HG02973 (cell line): Measurements from ENCODE around the gene NXN.
A peak's percentile ranks its signal among the peaks of the same experiment; 100 is the strongest.
"Not testable (repeated sequence)": the region's sequence is repeated elsewhere in the genome, so short reads cannot be mapped to it uniquely, and the experiment has no call there.

Source experiments
- ATAC-seq: cut with Tn5 transposase; IDR thresholded peaks from one replicate; pipeline ENCODE4 v1.9.1; 2021; ENCODE audit warnings: moderate library complexity; ENCODE audit not compliant: unreplicated experiment

The NXN gene

DNA sequence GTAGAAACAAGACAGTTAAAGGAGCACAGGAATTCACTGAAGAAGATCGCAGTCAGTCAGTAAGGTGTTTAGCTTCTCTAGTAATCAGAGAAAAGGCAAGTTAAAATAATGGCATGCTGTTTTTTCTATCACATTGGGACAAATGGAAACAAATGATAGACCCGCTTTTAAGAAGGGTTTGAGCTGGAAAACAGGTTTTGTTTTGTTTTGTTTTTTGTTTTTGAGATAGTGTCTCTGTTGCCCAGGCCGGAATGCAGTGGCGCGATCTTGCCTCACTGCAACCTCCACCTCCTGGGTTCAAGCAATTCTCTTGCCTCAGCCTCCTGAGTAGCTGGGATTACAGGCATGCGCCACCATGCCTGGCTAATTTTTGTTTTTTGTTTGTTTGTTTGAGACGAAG, 193.7 kb downstream of the NXN start:
- not testable (repeated sequence) for ATAC-seq

DNA sequence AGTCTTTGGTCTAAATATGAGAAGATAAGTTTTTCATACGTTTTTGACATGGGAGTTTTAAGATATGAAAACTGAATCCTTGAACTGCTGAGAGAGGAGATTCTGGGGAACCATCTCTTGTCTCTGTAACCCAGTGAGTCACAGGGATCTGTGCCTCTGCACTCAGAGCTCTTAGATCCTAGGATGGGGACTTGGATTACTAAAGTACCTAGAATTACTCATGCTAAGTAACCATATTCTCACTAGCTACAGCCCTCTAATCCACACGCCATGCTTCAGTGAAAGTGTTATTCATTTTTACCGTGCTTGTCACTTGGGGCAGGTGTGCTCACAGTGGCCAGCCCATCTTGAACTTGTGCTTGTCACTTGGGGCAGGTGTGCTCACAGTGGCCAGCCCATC, 195.4 kb downstream of the NXN start:
- no peak for ATAC-seq

DNA sequence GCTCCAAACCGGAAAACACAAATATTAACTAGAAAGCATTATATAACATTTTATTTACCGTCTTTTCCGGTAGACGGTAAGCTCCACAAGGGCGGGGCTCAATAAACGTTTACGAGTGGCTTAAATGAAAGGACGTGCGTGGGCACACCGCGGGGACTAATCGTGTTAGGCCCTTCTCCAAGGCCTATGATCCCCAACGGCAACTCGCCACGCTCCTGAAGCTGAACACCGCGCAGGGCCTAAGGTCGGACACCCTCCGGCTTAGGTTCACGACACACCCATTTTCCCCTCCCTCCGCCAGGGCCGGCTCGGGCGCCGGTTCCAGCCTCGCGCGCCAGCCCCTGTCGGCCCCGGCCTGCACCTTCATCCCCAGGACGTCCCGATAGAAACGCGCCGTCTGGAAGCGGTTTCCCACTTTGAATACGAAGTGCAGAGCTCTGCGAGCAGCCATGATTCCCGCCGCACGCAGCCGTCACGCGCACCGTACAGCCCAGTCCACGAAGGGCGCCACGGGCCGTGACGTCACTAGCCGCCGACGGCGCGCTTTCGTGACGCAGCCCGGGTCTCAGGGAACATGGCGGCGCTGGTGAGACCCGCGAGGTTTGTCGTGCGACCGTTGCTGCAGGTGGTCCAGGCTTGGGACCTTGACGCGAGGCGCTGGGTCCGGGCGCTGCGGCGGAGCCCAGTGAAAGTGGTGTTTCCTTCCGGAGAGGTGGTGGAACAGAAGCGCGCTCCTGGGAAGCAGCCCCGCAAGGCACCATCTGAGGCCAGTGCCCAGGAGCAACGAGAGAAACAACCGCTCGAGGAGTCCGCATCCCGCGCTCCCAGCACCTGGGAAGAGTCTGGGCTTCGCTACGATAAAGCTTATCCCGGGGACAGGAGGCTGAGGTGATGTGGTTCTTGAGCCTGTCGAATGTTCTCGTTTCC, 197.5 kb downstream of the NXN start, which contains the start of the genes GLOD4 and MRM3:
Gene GLOD4 (minus strand): TSS at position 476 of the 927 bp plus-strand sequence. CDS start 25 bp downstream, at position 451.
Gene MRM3 (plus strand): TSS at position 549 of the 927 bp plus-strand sequence. CDS start 26 bp downstream, at position 575.
- peak; percentile 79 for ATAC-seq

DNA sequence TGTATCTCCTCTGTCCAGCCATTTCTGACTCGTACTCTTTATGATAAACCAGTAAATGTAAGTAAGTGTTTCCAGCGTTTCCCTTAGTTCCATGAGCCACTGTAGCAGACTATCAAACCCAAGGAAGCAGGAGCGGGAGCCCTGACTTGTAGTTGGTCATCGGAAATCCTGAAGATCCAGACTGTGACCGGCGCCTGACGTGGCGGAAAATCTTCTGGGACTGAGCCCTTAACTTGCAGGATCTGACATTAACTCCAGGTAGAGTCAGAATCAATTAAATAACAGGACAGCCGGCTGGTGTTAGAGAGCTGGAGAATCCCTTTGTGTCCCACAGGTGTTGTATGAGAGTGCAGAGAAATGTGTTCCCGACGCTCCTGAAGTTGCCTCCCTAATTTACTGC, 201.5 kb downstream of the NXN start:
- ATAC-seq, result no peak

DNA sequence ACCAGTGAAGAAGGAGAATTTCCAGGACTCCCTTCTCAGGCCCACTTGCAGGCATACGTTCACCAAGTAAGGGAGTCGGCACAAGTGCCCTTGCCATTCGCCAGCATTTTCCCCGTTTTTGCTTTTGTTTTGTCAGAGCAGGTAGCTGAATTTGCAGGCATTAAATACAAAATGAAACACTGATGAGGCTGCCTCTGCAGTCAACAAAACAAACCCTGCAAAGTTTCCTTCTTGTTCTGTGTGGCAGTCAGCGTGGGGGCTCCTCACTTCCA, 205.3 kb downstream of the NXN start:
- ATAC-seq, result no peak

DNA sequence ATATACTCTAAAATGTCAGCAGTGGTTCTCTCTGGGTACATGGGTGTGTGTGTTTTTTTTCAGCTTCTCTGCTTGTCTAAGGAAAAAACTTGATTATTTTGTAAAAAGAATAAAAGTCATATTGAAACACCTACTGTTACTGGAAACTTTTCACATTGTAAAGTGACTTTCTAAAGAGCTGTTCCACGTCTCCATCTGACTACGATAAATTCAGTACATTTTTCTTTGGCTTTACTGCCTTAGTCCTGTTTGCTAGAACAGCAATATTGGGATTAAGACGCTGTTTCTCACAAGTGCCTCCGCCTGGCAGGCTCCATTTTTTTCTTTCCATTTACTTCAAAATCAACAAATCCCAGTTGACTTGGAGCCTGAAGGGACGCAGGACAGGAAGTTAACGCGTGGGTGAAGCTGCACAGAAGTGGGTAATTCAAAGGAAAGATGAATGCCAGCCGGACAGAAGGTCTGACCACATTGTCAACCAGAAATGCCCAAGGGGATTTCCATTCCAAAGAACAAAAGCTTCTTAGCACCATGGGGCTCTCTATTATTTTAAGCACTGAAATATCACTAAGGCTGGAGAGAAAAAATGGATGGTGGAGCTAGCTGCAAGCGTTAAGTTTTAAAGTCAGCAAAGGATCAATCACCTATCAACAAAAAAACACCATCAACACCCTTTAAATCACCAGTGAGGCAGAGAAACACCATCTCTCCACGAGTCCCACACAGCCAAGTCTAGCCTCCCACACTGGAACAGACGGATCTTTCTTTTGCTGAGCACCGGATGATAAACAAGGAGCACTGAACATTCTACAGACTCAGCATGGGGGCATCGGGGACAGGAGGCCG, 205.9 kb downstream of the NXN start:
- no peak for ATAC-seq

DNA sequence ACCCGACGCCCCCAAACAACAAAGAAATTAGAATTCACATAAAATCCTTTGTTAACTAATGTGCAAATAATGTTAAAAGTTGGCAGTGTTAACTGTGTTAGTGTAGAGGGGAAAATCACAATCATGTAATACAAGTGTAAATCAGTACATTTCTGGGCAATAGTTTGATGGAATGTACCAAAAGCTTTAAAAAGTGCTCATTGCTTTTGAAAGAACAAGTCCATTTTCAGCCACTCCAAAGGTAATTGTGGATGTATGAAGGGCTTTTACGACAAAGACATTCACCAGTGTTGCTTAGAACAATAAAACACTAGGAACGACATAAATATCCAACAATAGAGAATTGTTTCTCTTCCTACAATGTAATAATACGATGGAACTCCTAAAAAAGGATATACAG, 206.6 kb downstream of the NXN start:
- ATAC-seq, result no peak

DNA sequence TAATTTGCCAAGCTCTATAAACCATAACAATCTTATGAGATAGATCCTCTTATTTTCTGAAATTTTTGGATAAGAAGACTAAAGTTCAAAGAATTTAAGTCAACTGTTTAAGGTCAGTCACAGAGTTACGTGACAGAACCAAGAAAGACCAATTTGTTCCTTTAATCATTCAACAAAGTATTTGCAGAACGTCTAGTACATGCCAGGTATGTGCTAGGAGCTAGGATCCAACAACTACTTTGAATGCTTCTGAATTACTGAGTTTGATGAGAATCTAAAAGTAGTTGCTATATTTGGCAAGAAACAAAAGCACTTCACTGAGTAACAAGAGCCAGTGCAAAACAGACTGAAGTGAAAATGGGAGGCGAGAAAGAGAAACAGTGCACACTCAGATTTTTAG, 212.5 kb downstream of the NXN start:
- no peak for ATAC-seq

DNA sequence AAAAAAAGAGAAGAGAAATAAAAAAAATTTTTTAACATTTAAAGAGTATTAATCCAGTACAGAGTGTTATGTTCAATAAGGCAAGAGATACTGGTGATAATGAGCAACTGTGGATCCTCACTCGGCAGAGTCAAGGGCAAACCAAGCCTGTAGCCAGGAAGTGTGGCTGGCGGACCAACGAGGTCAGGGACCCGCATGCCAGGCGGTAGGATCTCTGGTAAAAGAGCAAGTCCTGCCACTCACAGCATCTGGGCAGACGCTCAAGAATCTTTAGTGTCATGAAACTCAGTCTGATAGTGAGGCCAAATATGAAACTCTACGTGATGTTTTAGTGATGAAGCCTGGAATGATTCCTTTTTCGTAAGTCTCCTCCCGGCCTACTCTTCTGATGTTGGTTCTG, 219.2 kb downstream of the NXN start:
- ATAC-seq, result no peak

DNA sequence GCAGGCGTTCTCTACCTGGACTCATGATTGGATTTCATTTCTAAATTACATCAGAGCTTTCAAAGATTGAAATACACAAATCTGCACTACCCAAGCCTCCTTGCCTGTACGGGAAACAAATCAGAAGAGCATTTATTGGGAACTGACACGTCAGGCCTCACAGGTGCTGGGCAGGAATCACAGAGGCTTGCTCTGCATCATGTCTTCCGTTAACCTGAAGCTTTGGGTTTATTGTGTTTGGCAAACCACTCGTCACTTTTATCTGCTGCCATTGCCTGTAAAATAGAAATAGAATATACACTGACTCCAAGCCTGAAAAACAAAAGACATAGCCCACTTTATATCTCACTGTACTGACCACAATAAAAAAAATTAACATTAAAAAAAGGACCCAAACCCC, 219.6 kb downstream of the NXN start:
- ATAC-seq, result no peak

DNA sequence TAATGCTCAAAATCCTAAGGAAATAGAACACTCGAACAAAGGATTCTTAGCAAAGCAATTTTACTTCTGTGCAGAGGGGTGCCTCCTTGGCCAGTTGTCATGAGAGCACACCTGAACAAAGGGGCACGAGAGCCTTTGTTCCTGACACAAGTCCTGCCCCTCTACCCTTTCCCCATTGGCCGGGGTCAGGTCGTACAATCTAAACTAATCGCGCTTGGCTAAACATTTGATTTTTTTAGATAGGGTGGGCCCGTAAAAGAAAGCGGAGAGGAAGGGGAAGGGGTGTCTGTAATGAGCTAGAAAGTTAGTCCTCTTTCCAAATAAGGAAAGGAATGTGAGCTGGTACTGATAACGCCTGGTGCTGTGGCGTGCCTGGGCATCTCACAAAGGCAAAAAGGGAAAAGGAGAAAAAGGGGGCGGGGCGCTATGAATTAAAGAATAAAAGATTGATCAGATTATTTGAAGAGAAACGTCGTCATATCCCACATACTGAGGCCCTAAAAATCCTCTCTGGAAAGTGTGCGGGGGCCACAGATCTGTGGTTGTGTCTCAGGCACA, 223.5 kb downstream of the NXN start:
- not testable (repeated sequence) for ATAC-seq

DNA sequence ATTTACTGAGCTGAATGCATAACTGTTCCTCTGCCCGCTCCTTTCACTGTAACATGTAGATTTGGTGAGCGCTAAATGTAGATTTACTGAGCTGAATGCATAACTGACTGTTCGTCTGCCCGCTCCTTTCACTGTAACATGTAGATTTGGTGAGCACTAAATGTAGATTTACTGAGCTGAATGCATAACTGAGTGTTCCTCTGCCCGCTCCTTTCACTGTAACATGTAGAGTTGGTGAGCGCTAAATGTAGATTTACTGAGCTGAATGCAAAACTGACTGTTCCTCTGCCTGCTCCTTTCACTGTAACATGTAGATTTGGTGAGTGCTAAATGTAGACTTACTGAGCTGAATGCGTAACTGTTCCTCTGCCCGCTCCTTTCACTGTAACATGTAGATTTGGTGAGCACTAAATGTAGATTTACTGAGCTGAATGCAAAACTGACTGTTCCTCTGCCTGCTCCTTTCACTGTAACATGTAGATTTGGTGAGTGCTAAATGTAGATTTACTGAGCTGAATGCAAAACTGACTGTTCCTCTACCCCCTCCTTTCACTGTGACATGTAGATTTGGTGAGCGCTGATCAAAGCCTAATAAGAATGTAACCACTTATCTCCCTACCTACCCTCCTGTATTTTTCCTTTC, 224.1 kb downstream of the NXN start:
- ATAC-seq, result not testable (repeated sequence)

DNA sequence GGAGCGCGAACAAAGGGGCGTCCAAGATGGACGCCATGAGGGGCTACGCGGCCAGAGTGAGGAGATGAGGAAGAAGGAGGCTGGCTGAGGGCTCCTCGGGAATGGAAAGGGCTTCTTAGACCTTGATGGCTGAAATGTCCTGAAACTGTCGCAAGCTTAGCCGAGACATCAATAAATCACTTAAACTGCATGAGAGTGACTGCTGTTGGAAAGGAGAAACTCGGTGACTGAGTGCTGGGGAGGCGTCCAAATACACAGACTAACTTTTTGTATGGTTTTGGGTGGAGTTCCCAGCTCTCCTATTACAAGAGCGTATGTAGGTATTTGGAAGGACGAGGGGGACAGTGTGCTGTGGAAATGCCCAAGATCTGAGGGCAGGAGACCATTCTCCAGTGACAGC, 226.2 kb downstream of the NXN start:
- ATAC-seq, result no peak

DNA sequence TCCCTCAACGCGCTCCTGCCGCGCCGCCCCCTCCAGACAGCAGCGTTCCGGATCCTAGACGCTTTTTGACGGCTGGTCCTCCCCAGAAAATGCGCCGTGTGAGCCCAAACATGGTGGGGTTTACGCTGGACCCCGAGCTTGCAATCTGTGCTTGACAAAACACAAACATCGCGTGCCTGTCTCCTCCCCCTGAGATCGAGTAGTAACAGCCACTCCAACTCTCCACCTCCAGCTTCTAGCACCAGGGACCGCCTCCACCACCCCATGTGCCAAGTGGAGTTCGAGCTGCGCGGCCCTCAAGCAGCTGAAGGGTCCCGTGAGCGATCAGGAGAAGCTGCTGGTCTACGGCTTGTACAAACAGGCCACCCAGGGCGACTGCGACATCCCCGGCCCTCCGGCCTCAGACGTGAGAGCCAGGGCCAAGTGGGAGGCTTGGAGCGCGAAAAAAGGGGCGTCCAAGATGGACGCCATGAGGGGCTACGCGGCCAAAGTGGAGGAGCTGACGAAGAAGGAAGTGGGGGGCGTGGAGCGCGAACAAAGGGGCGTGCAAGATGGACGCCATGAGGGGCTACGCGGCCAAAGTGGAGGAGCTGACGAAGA, 226.9 kb downstream of the NXN start:
- ATAC-seq, result no peak

DNA sequence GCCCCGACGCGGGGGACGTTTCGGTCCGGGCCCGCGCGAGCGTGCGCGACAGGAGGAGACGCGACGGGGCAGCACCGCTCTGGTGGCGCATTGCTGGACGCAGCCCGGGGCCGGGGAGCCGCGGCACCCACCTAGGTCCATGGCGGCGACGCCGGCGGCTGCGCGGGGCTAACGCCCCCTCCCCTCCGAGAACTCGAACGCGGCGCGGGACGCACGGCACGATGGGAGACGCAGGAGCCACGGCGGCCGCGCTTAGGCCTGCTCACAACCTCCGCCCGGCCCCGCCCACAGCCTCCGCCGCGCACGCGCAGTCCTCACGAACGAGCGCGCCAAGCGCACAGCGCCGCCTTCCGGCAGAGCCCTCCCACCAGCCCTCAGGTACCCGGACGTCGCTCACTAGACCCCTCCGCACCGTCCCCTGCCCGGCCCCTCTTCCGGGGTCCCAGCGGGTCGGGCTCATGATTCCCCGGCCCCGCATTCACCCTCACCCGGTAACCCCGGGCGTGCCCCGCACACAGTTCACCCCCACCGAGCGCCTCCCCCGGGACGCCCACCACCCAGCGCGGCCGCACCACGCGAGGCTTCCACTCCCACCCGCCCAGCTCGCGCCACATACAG, 227.5 kb downstream of the NXN start, which contains the start of gene GEMIN4:
Gene GEMIN4 (minus strand): TSS at position 263 of the 618 bp plus-strand sequence. CDS start 122 bp downstream, at position 141.
- ATAC-seq, result peak; percentile 86

DNA sequence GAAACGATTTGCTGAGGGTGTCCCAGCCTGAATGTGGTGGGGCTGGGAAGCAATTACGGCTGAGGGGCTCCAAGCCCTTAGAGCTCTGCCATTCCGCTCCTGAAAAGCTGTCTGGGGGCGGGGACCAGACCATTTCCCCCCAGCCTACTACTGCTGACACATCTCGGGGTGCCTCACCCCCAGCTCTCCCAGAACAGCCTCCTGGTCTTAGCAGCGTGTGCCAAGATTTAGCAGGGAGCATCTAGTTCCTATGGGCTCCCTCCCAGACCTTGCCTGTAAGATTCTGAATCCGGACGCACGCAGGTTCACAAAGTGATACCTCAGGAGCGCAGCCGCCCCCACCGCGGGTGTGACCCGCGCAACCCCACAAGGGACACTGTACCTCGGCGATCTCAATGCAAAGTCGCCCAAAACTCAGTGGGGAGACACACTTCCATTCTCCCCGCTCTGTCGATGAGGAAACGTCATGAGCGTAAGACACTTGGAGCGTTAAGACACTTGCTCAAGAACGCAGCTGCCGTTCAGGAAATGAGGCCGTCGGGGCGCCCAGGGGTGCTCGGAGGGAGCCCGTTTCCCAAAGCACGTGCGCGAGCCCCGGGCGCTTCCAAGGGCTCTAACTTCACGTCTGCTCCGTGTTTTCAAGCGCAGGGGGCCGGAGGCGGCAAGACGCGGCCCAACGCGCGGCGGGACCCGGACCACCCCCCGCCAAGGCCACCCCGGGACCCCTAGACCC, 228.1 kb downstream of the NXN start:
- ATAC-seq, result peak; percentile 30

DNA sequence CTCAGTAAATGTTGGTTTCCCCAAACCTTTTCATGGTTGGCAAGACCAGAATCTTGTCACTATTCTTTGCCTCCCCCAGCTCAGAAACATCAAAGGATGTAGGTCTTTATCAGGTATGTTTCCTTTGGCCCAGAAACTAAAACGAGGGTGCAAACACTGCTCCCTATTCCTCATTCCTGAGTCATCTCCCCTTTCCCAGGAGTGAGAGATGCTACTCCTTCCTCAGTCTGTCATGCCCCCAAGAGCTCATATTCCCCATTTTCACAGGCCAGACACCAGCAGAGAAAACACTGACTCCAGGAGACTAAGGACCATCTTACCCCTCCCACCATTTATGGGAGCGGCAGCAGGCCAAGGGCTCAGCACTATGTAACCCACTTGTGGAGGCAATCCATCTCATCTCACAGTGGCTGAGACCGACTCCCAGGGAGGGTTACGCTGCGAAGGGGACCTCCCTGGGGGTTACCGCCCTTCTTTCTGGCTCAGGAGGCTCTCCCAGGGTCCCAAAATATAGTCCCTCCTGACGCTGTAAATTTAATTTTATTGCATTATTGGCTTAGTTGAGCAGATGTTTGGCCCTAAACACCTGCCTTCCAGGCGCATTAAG, 229.0 kb downstream of the NXN start:
- no peak for ATAC-seq

DNA sequence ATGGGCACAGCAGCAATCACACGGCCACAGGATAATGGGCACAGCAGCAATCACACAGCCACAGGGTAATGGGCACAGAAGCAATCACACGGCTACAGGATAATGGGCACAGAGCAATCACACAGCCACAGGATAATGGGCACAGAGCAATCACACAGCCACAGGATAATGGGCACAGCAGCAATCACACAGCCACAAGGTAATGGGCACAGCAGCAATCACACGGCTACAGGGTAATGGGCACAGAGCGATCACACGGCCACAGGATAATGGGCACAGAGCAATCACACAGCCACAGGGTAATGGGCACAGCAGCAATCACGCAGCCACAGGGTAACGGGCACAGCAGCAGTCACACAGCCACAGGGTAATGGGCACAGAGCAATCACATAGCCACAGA, 230.2 kb downstream of the NXN start:
- ATAC-seq, result not testable (repeated sequence)
